OCI-LY7 (cell line): ENCODE measurements around the gene KIFBP. TPM values are rescaled to one million over a fixed set of nuclear protein-coding genes. Genes with fewer than 3 reads are reported as not detected.

ENCODE experiments used
- BruUV-seq: library from RNA; stranded (reverse); fragments of 400-500 nt; replicated peaks from 2 replicates; lab custom pipeline; 2021; lab: Mats Ljungman, UMichigan
- CTCF ChIA-PET: fragments of 300-600 bp; sonication (Branson Sonifier 250); formaldehyde crosslinking; loops from one replicate; lab custom pipeline; 2022; ENCODE audit warnings: antibody characterized with exemption; ENCODE audit not compliant: unreplicated experiment; lab: Charles Lee
- POLR2A ChIA-PET: fragments of 300-600 bp; sonication (Branson Sonifier 250); formaldehyde crosslinking; loops from one replicate; lab custom pipeline; 2022; ENCODE audit warnings: antibody characterized with exemption; lab: Charles Lee
- DNase-seq: peaks from one replicate; pipeline ENCODE4 v3.0.0-alpha.2; 2015; ENCODE audit warnings: low spot score
- H2AFZ ChIP-seq: fragments of 200-600 bp; sonication (generic), shearing (Covaris generic); 2 replicates; pipeline ENCODE4 v1.6.1; 2014; ENCODE audit warnings: mild to moderate bottlenecking, antibody characterized with exemption, low read length, moderate library complexity
- H3K27ac ChIP-seq: fragments of 200-600 bp; sonication (generic); 2 replicates; pipeline ENCODE4 v1.5.1; 2014; ENCODE audit warnings: mixed run types, low read depth, mild to moderate bottlenecking, moderate library complexity, low read length, inconsistent platforms; ENCODE audit not compliant: poor library complexity, severe bottlenecking
- H3K36me3 ChIP-seq: fragments of 200-600 bp; sonication (generic); 2 replicates; pipeline ENCODE4 v1.6.1; 2014; ENCODE audit warnings: mild to moderate bottlenecking, antibody characterized with exemption, low read length, moderate library complexity, mixed read lengths; ENCODE audit not compliant: insufficient read depth
- H3K4me1 ChIP-seq: fragments of 200-600 bp; sonication (generic); 2 replicates; pipeline ENCODE4 v1.5.1; 2014; ENCODE audit warnings: mild to moderate bottlenecking, low read length; ENCODE audit not compliant: insufficient read depth, poor library complexity, severe bottlenecking
- H3K4me2 ChIP-seq: fragments of 200-600 bp; sonication (generic); 2 replicates; pipeline ENCODE4 v1.6.1; 2014; ENCODE audit warnings: mild to moderate bottlenecking, low read length
- H3K4me3 ChIP-seq: fragments of 200-600 bp; sonication (generic); 2 replicates; pipeline ENCODE4 v1.5.1; 2014; ENCODE audit warnings: mild to moderate bottlenecking, low read depth, low read length; ENCODE audit not compliant: poor library complexity, severe bottlenecking
- H3K79me2 ChIP-seq: fragments of 200-600 bp; sonication (generic); 2 replicates; pipeline ENCODE4 v1.6.1; 2016; ENCODE audit warnings: low read depth, mild to moderate bottlenecking, low read length, moderate library complexity, mixed read lengths; ENCODE audit not compliant: insufficient read depth
- H3K9me2 ChIP-seq: fragments of 200-600 bp; sonication (generic); 2 replicates; pipeline ENCODE4 v1.6.1; 2016; ENCODE audit warnings: mild to moderate bottlenecking, low read length, mixed read lengths; ENCODE audit not compliant: insufficient read depth
- H3K9me3 ChIP-seq: fragments of 200-600 bp; sonication (generic); 2 replicates; pipeline ENCODE4 v1.6.1; 2014; ENCODE audit warnings: mild to moderate bottlenecking, mixed run types, low read length, mixed read lengths
- H4K20me1 ChIP-seq: fragments of 200-600 bp; sonication (generic); 2 replicates; pipeline ENCODE4 v1.6.1; 2014; ENCODE audit warnings: mild to moderate bottlenecking, antibody characterized with exemption, low read length, moderate library complexity, mixed read lengths; ENCODE audit not compliant: insufficient read depth
- CTCF ChIP-seq: fragments of 200-600 bp; sonication (generic); conservative IDR thresholded peaks from 2 replicates; pipeline ENCODE4 v1.5.1; 2014; ENCODE audit warnings: mild to moderate bottlenecking, antibody characterized with exemption, low read length, moderate library complexity, mixed read lengths
- EZH2phosphoT487 ChIP-seq: fragments of 200-600 bp; sonication (generic); IDR thresholded peaks from 2 replicates; pipeline ENCODE4 v1.6.1; 2018; ENCODE audit warnings: low read depth, borderline replicate concordance, mild to moderate bottlenecking, mixed run types, antibody characterized with exemption, low read length, moderate library complexity, mixed read lengths
- intact Hi-C: fragments of 100-400 bp; cut with micrococcal nuclease; formaldehyde crosslinking; loops from one replicate; pipeline ENCODE4 v1.10.0; 2022; ENCODE audit not compliant: unreplicated experiment
- total RNA-seq, 2 experiments: library from RNA; depleted of rRNA in 1 of 2; stranded (reverse); fragments of >200 nt in 1 of 2; shearing (Covaris generic) in 1 of 2; gene quantifications; 2 replicates each; pipeline ENCODE4 v1.2.3, GENCODE V29; 2014 to 2022

KIFBP gene
- total RNA-seq, 2 experiments from 2014 or later, result 5.4 to 11.9 TPM

DNA sequence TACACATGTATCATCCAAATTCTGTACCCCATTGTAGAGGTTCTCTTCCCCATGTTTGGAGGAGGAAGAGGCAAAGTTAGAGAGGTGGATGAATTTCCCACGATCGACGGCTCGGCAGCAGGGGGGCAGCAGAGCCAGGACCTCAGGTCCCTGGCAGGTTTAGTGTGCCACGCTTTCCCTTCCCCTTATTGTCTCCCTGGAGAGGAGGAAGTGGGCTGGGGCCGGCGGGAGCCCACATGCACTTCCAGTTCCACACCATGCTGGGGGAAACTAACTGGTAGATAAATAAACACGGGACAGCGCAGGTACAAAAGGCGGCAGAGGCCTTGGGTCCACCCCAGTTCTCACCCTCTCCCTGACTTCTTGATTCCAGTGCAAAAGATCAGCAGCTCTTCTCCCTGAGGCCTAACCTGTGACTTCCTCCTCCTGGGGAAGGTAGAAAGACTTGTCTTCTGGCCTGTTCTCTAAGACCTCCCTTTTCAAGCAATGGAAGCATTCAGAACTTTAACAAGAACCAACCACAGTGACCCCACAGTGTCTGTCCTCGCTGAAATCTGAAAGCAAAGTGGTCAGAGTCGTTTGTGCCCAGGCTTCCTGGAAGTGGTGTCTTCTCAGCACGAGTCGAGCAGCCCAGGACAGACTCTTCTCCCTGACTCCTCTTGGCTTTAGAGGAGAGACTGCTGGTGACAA is 68.8 kb downstream of the KIFBP start:
- CTCF ChIA-PET, result no interaction called here
- H3K4me3 ChIP-seq, result no peak overlapping the region
- no peaks in the 10 kb centered on the region for H3K9me3 ChIP-seq
- no peaks in the 10 kb centered on the region for H3K36me3 ChIP-seq
- TF ChIP-seq CTCF, result no peak
- TF ChIP-seq EZH2phosphoT487, result no peak
- POLR2A ChIA-PET, result no interaction called here
- intact Hi-C loops, result no loop called here
- H4K20me1 ChIP-seq, result no peaks in the 10 kb centered on the region
- no TSS peak for BruUV-seq
- no peak for DNase-seq
- H3K4me2 ChIP-seq, result no peak overlapping the region
- no peaks in the 10 kb centered on the region for H3K9me2 ChIP-seq
- no peaks in the 10 kb centered on the region for H3K79me2 ChIP-seq
- H2AFZ ChIP-seq, result no peak overlapping the region; the same call in 1 of the 2 replicates
- H3K4me1 ChIP-seq, result no peaks in the 10 kb centered on the region
- H3K27ac ChIP-seq, result no peak overlapping the region

DNA sequence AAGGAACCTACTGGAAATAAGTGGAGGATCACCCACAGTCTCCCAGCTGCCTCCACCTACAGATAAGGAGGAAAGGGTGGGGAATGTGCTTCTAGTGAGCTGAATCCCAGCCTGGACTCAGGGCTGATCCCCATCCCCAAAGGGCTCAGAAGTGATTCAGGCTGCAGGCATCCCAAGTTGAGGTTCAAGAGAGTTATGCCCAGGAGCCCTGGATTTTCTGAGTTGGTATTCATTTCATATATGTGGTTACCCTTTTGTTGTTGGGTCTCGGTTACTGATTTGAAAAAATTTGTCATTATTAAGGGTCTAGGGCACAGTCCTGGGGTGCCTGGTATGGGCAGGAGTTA is 69.3 kb downstream of the KIFBP start:
- no peak overlapping the region for H3K4me3 ChIP-seq
- H3K36me3 ChIP-seq, result no peaks in the 10 kb centered on the region
- TF ChIP-seq CTCF, result no peak
- TF ChIP-seq EZH2phosphoT487, result no peak
- H4K20me1 ChIP-seq, result no peaks in the 10 kb centered on the region
- no peak for DNase-seq
- no peaks in the 10 kb centered on the region for H3K4me1 ChIP-seq
- no TSS peak for BruUV-seq
- H3K79me2 ChIP-seq, result no peaks in the 10 kb centered on the region
- no peaks in the 10 kb centered on the region for H3K9me3 ChIP-seq
- no peak overlapping the region for H3K27ac ChIP-seq
- ChIA-PET POLR2A (no interaction called here), CTCF (no interaction called here)
- no peak overlapping the region for H3K4me2 ChIP-seq
- H2AFZ ChIP-seq, result no peak overlapping the region; the same call in 1 of the 2 replicates
- intact Hi-C loops, result no loop called here
- no peaks in the 10 kb centered on the region for H3K9me2 ChIP-seq

DNA sequence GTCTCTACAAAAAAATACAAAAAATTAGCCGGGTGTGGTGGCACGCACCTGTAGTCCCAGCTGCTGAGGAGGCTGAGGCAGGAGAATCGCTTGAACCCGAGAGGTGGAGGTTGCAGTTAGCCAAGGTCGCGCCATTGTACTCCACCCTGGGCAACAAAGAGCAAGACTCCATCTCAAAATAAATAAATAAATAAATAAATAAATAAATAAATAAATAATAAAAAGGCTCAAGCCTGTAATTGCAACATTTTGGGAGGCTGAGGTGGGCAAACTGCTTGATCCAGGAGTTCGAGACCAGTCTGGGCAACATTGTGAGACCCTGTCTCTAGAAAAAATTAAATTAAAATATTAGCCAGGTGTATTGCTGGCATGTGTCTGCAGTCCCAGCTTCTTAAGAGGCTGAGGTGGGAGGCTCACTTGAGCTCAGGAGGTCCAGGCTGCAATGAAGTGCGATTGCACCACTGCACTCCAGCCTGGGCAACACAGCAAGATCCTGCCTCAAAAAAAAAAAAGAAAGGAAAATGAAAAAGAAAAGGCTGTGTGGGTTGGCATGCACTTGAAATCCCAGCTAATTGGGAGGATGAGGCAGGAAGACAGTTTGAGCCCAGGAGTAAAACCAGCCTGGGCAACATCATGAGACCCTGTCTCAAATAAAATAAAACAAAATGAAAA is 71.7 kb downstream of the KIFBP start:
- TF ChIP-seq EZH2phosphoT487, result no peak
- TF ChIP-seq CTCF, result no peak
- Histone ChIP-seq H3K4me1 (no peaks in the 10 kb centered on the region), H3K4me3 (no peak overlapping the region), H3K36me3 (no peaks in the 10 kb centered on the region), H3K4me2 (no peak overlapping the region), H2AFZ (no peak overlapping the region), H3K27ac (no peak overlapping the region), H4K20me1 (no peaks in the 10 kb centered on the region), H3K79me2 (no peaks in the 10 kb centered on the region), H3K9me2 (no peaks in the 10 kb centered on the region), H3K9me3 (no peaks in the 10 kb centered on the region)
- intact Hi-C loops, result no loop called here
- POLR2A ChIA-PET, result interaction anchor here (0.7 kb wide), 4 partner anchors 15 to 204 kb away, joined by 3 to 6 read pairs (median 4); no protein-coding TSS in a partner anchor
- DNase-seq, result no peak
- CTCF ChIA-PET, result no interaction called here
- BruUV-seq, result no TSS peak
